K562 (cell line): ENCODE measurements around the gene CYTH1. TPM values are rescaled to one million over a fixed set of nuclear protein-coding genes. Genes with fewer than 3 reads are reported as not detected.
A peak's percentile ranks its signal among the peaks of the same experiment; 100 is the strongest.

ENCODE experiments used
- AFF1 ChIP-seq, 2 experiments: fragments of 450-650 bp; IDR thresholded peaks; 2 replicates each; pipeline ENCODE4 v1.6.1; 2018; ENCODE audit warnings: mild to moderate bottlenecking in 2 of 2, low read depth in 1 of 2; ENCODE audit not compliant: partially characterized antibody in 2 of 2
- ASH1L ChIP-seq: fragments of 450-650 bp; IDR thresholded peaks from 2 replicates; pipeline ENCODE4 v1.6.1; 2018; ENCODE audit warnings: borderline replicate concordance, mild to moderate bottlenecking, low read depth; ENCODE audit not compliant: partially characterized antibody
- BCOR ChIP-seq: fragments of 450-650 bp; IDR thresholded peaks from 2 replicates; pipeline ENCODE4 v1.6.1; 2016
- CBFB ChIP-seq: sonication (generic); formaldehyde crosslinking; IDR thresholded peaks from 2 replicates; pipeline ENCODE4 v1.4.0; 2020; ENCODE audit warnings: mild to moderate bottlenecking, missing genetic modification reagents
- CC2D1A ChIP-seq: fragments of 450-650 bp; IDR thresholded peaks from 2 replicates; pipeline ENCODE4 v1.6.1; 2017; ENCODE audit warnings: mild to moderate bottlenecking
- CREB5 ChIP-seq: fragments of 250-450 bp; sonication (Bioruptor Pico); IDR thresholded peaks from 2 replicates; pipeline ENCODE4 v1.5.0; 2020; ENCODE audit warnings: mild to moderate bottlenecking
- CTBP1 ChIP-seq: fragments of 450-650 bp; IDR thresholded peaks from 2 replicates; pipeline ENCODE4 v1.6.1; 2016; ENCODE audit warnings: borderline replicate concordance
- EHMT2 ChIP-seq: fragments of 450-650 bp; IDR thresholded peaks from 2 replicates; pipeline ENCODE4 v1.6.1; 2018; ENCODE audit warnings: antibody characterized with exemption
- ELF1 ChIP-seq: fragments of 200-800 bp; sonication (Bioruptor generic); IDR thresholded peaks from 2 replicates; pipeline ENCODE4 v1.6.1; 2016; ENCODE audit warnings: missing genetic modification characterization, missing compliant biosample characterization
- EP300 ChIP-seq: IDR thresholded peaks from 2 replicates; pipeline ENCODE4 v1.6.1; 2012; ENCODE audit warnings: low read length, improper control_type of control experiment
- FOXA3 ChIP-seq, 2 experiments: fragments of 450-650 bp in 1 of 2; sonication (generic) in 1 of 2; formaldehyde crosslinking; IDR thresholded peaks in 1 of 2; conservative IDR thresholded peaks in 1 of 2; 2 replicates each; pipeline versions ENCODE4 v1.4.0 to v1.8.0; 2020 to 2022; ENCODE audit warnings: mild to moderate bottlenecking in 2 of 2, missing genetic modification reagents in 1 of 2
- HDAC1 ChIP-seq, 2 experiments: fragments of 450-650 bp; IDR thresholded peaks; 2 replicates each; pipeline ENCODE4 v1.6.1; 2016 to 2017; ENCODE audit warnings: inconsistent platforms in 1 of 2, mild to moderate bottlenecking in 1 of 2, moderate library complexity in 1 of 2
- HSF4 ChIP-seq: fragments of 250-450 bp; sonication (Bioruptor Pico); IDR thresholded peaks from 2 replicates; pipeline ENCODE4 v2.1.2; 2022; ENCODE audit warnings: mild to moderate bottlenecking, moderate library complexity, borderline replicate concordance
- ILF3 ChIP-seq: fragments of 450-650 bp; IDR thresholded peaks from 2 replicates; pipeline ENCODE4 v1.6.1; 2018; ENCODE audit warnings: antibody characterized with exemption, mild to moderate bottlenecking, moderate library complexity, borderline replicate concordance
- JUND ChIP-seq, 2 experiments: IDR thresholded peaks; 2 replicates in 1 of 2; 3 replicates in 1 of 2; pipeline ENCODE4 v1.6.1; 2011; ENCODE audit warnings: borderline replicate concordance in 2 of 2, low read depth in 2 of 2, low read length in 2 of 2, improper control_type of control experiment in 1 of 2, missing biosample characterization in 1 of 2, missing genetic modification characterization in 1 of 2, missing genetic modification reagents in 1 of 2
- LARP7 ChIP-seq: fragments of 450-650 bp; IDR thresholded peaks from 2 replicates; pipeline ENCODE4 v1.6.1; 2016
- LEF1 ChIP-seq: fragments of 450-650 bp; IDR thresholded peaks from 2 replicates; pipeline ENCODE4 v1.6.1; 2016; ENCODE audit warnings: mild to moderate bottlenecking
- PHTF2 ChIP-seq: fragments of 250-450 bp; sonication (Bioruptor Pico); IDR thresholded peaks from 2 replicates; pipeline ENCODE4 v1.5.0; 2021; ENCODE audit warnings: mild to moderate bottlenecking
- SIX5 ChIP-seq, 2 experiments: IDR thresholded peaks; 2 replicates each; pipeline ENCODE4 v1.6.1; 2011; ENCODE audit warnings: low read length in 2 of 2, borderline replicate concordance in 1 of 2, low read depth in 1 of 2, mild to moderate bottlenecking in 1 of 2, moderate library complexity in 1 of 2; ENCODE audit not compliant: insufficient read depth in 1 of 2
- SMARCE1 ChIP-seq: fragments of 450-650 bp; IDR thresholded peaks from 2 replicates; pipeline ENCODE4 v1.7.1; 2016; ENCODE audit warnings: mild to moderate bottlenecking
- SOX6 ChIP-seq: fragments of 450-650 bp; IDR thresholded peaks from 2 replicates; pipeline ENCODE4 v1.6.1; 2014; ENCODE audit warnings: mild to moderate bottlenecking
- SP1 ChIP-seq: sonication (generic); formaldehyde crosslinking; IDR thresholded peaks from 2 replicates; pipeline ENCODE4 v1.8.1; 2022; ENCODE audit warnings: mild to moderate bottlenecking, missing genetic modification reagents
- TCF3 ChIP-seq: sonication (generic); formaldehyde crosslinking; IDR thresholded peaks from 2 replicates; pipeline ENCODE4 v1.4.0; 2020; ENCODE audit warnings: mild to moderate bottlenecking, missing genetic modification reagents
- ZEB2 ChIP-seq: fragments of 450-650 bp; IDR thresholded peaks from 2 replicates; pipeline ENCODE4 v1.6.1; 2016
- ZNF140 ChIP-seq: fragments of 250-450 bp; sonication (Bioruptor Pico); IDR thresholded peaks from 2 replicates; pipeline ENCODE4 v1.8.0; 2021; ENCODE audit warnings: moderate library complexity, mild to moderate bottlenecking, inconsistent platforms
- polyA plus RNA-seq, 8 experiments: library from polyadenylated mRNA; depleted of rRNA in 4 of 8; stranded (reverse) in 5 of 8; unstranded in 3 of 8; fragments of >200 nt; fragmentation: Nextera tagmentation in 2 of 8; fragmentation: Illumina TruSeq in 1 of 8; extraction: Ambion mirVana in 2 of 8; extraction: Trizol in 1 of 8; gene quantifications; 2 replicates each; pipeline versions ENCODE4 v1.2.1 to v1.2.3, GENCODE V29; 2011 to 2014; ENCODE audit warnings: inconsistent platforms in 1 of 8, missing spikeins in 1 of 8
- total RNA-seq, 7 experiments: library from RNA; depleted of rRNA in 6 of 7; stranded (reverse); fragments of >200 nt in 6 of 7; fragmentation: Illumina TruSeq in 2 of 7; extraction: Trizol in 2 of 7; gene quantifications; 2 replicates each; pipeline versions ENCODE4 v1.2.1 to v1.2.3, GENCODE V29; 2011 to 2021; ENCODE audit warnings: low replicate concordance in 1 of 7

The CYTH1 gene
- total and polyA plus RNA-seq, 9 of the 15 experiments (the other 6 are each of a cell fraction or from before 2014, with no cell fraction given) = 0.52 to 27.7 (median 16.8) TPM

- TF ChIP-seq JUND (IDR thresholded peaks at IDR 0.05; ENCODE audit: borderline replicate concordance, low read depth, low read length) = peak; percentile 26; the same call in 1 of the 2 replicates
- TF ChIP-seq JUND (tag; IDR thresholded peaks at IDR 0.05; ENCODE audit: borderline replicate concordance, low read depth, low read length) = peak; percentile 45; the same call in 1 of the 3 replicates
- peak; percentile 28; the same call in 1 of the 2 replicates for TF ChIP-seq EP300
- TF ChIP-seq SP1 (CRISPR knock-in tag) = peak; percentile 22; the same call in 1 of the 2 replicates
- TF ChIP-seq TCF3 (CRISPR knock-in tag) = peak; percentile 13; the same call in 1 of the 2 replicates
- TF ChIP-seq ILF3 = no peak
- TF ChIP-seq FOXA3 (CRISPR knock-in tag; conservative IDR thresholded peaks at IDR 0.05 in 1 of 2, IDR thresholded peaks at IDR 0.05 in 1 of 2) = peak in 1 of 2 experiments; percentile 73; a peak in 2 of 4 replicates
- TF ChIP-seq CREB5 (CRISPR knock-in tag) = no peak
- peak; percentile 38; the same call in 1 of the 2 replicates for TF ChIP-seq ELF1 (tag)
- no peak for TF ChIP-seq CBFB (CRISPR knock-in tag)
- TF ChIP-seq ZEB2 = peak; percentile 85
- 0 out of 2 replicates have a peak, but pooled peaks have one; percentile 16 for TF ChIP-seq SMARCE1
- TF ChIP-seq CC2D1A = no peak
- 0 out of 2 replicates have a peak, but pooled peaks have one; percentile 13 for TF ChIP-seq LEF1
- TF ChIP-seq SIX5 (IDR thresholded peaks at IDR 0.05; ENCODE audit: borderline replicate concordance in 1 of 2, insufficient read depth in 1 of 2, low read depth in 1 of 2, low read length in 2 of 2) = no peak
- TF ChIP-seq HSF4 (CRISPR knock-in tag) = no peak
- peak in 1 of 2 experiments; percentile 48 for TF ChIP-seq AFF1 (IDR thresholded peaks at IDR 0.05; ENCODE audit: low read depth in 1 of 2, partially characterized antibody in 2 of 2)
- TF ChIP-seq HDAC1 (IDR thresholded peaks at IDR 0.05) = peak in 1 of 2 experiments; percentile 8; a peak in 1 of 4 replicates
- peak; percentile 85 for TF ChIP-seq LARP7
- TF ChIP-seq SOX6 = peak; percentile 33; the same call in 1 of the 2 replicates
- peak; percentile 48 for TF ChIP-seq BCOR
- TF ChIP-seq CTBP1 = peak; percentile 70
- no peak for TF ChIP-seq PHTF2 (CRISPR knock-in tag)
- peak; percentile 27 for TF ChIP-seq ASH1L
- TF ChIP-seq ZNF140 = no peak
- TF ChIP-seq EHMT2 = peak; percentile 33; the same call in 1 of the 2 replicates
Measured at GRCh38 chr17:78735832-78736525, 46.1 kb downstream of the CYTH1 start (continued).
